ENCODE measurements around the gene LYSMD3.

DNA sequence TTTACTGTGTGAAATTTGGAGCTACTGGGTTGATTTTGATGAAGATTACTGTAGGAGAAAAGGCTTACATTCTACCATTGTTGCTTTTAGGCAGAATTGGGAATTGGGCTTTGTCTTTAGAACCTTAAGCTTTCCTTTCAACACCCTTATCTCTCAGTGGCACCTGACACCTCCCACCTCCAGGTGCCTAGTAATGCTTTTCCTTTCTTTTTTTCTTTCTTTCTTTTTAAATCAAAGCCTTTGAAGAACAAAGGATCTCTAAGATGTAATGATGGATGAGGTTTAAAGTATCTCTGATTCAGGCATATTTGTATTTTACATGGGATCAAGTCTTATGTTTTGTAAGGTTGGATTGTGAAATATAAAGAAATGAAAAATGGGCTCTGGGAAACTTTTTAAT, 26.3 kb upstream of the LYSMD3 start:
- TF ChIP-seq CTCF (IDR thresholded peaks at IDR 0.05 in 4 of 5, conservative IDR thresholded peaks at IDR 0.05 in 1 of 5) = no peak
- TF ChIP-seq POLR2A (IDR thresholded peaks at IDR 0.05) = no peak

All from gastrocnemius medialis (tissue), 4 donors.